ENCODE data around the gene CSF3R. TPM values are rescaled to one million over a fixed set of nuclear protein-coding genes. Genes with fewer than 3 reads are reported as not detected.

The CSF3R gene
- polyA plus RNA-seq, 1 of the 3 experiments (the other 2 are of a cell fraction) = not detected

- no peak for TF ChIP-seq EZH2phosphoT487 (IDR thresholded peaks at IDR 0.05; ENCODE audit: borderline replicate concordance, low read depth)
- TF ChIP-seq CTCF (IDR thresholded peaks at IDR 0.05) = no peak
- TF ChIP-seq NRF1 (IDR thresholded peaks at IDR 0.05; ENCODE audit: low read depth, low read length) = 0 out of 2 replicates have a peak, but pooled peaks have one; percentile 37
- no peak for TF ChIP-seq GABPA (IDR thresholded peaks at IDR 0.05; ENCODE audit: low read depth)
- TF ChIP-seq RAD21 (IDR thresholded peaks at IDR 0.05; ENCODE audit: low read length) = no peak
- TF ChIP-seq FOXJ3 (CRISPR knock-in tag; IDR thresholded peaks at IDR 0.05) = peak; percentile 47; the same call in 1 of the 2 replicates
- TF ChIP-seq IRF3 (IDR thresholded peaks at IDR 0.05; ENCODE audit: low read depth, low read length) = 0 out of 2 replicates have a peak, but pooled peaks have one; percentile 7
- TF ChIP-seq TCF12 (IDR thresholded peaks at IDR 0.05) = no peak
- TF ChIP-seq MAX (IDR thresholded peaks at IDR 0.05; ENCODE audit: low read depth) = peak; percentile 90
- no peak for TF ChIP-seq FOSL2 (IDR thresholded peaks at IDR 0.05; ENCODE audit: borderline replicate concordance, low read depth)
- no peak for TF ChIP-seq PBX3 (IDR thresholded peaks at IDR 0.05)
- TF ChIP-seq POLR2AphosphoS5 (IDR thresholded peaks at IDR 0.05; ENCODE audit: low read depth, low read length) = peak; percentile 93
- peak; percentile 75 for TF ChIP-seq REST (IDR thresholded peaks at IDR 0.05; ENCODE audit: low read depth, low read length)
- peak; percentile 62 for TF ChIP-seq ELF1 (IDR thresholded peaks at IDR 0.05)
- peak; percentile 71; the same call in 1 of the 2 replicates for TF ChIP-seq USF1 (IDR thresholded peaks at IDR 0.05; ENCODE audit: borderline replicate concordance, low read depth)
Observed at GRCh38 chr1:36463803-36464604, 18.7 kb downstream of the CSF3R start, which contains the start of gene MRPS15 (continued).
